HG03135 (cell line): Measurements from ENCODE around the gene CROCC.

Source experiments
- ATAC-seq: cut with Tn5 transposase; IDR thresholded peaks from one replicate; pipeline ENCODE4 v1.9.1; 2021; ENCODE audit warnings: mild to moderate bottlenecking, moderate library complexity; ENCODE audit not compliant: unreplicated experiment

The CROCC gene

DNA sequence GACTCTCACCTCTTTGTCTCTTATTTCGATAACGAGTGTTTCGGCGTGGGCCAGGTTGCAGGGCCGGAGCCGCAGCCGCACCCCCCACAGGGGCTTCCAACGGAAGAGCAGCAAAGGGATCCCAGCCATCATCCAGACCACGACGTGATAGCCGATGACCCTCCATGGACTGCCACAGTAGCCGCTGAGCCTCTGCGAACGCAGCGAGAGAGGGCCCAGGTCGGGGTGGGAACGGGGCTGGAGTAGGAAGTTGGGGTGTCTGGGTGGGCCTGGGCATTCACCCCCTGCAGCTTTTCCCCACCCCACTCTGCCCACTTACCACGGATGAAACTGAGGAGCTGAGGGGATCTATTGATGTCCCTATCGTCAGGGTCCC is 83.6 kb downstream of the CROCC start:
- no peak for ATAC-seq

DNA sequence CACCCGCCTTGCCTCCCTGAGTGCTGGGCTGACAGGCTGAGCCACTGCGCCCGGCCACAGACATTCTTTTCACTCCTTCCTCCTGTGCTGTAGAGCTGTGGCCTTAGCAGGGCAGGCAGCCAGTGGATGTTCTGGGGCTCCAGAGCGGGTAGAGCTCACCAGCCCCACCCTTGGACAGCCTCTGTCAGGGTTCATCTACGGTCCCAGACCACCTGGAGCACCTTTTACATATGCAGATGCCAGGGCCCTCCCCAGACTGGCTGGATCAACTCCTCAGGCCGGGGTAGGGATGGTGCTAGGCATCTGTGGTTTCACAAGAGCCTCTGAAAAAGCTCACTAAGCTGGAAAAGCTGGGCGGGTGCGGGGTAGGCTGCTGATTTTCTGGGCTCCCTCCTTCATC is 85.4 kb downstream of the CROCC start:
- no peak for ATAC-seq

- ATAC-seq: no peak
Observed at GRCh38 chr1:17008208-17008855, 86.6 kb downstream of the CROCC start.

DNA sequence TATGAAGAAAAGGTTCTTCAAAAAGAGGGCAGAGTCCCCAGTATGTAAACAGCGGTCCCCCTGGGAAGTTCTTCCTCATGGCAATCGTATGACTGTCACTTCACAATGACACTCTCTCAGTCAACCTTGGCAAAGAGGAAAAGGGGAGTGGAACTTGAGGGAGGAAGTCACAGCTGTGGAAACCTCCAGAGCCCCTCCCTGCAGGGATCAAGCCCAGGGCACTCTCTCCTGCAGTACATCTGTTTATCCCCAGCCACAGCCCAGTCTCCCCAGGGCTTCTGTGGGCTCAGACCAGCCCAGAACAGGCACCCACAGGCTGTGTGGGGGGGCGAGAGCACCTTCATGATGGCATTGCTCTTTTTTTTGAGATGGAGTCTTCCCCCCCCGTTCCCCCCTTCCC is 88.0 kb downstream of the CROCC start:
- no peak for ATAC-seq

DNA sequence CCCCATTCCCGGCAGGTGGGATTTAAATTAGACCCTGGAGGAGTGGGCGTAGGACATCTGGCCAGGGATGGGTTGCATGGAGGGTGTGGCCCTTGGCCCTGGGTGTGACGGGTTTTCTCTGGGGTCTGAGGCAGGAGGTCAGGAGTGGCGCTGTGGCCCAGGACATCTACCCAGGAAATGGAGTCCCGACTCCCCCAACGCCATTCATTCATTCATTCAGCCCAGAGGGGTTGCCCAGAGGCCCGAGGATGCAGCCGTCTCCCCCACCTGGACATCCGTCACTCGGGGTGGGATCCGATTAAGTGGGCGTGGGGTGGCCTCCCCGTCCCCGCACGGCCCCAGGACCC is 89.3 kb downstream of the CROCC start:
- ATAC-seq: no peak

DNA sequence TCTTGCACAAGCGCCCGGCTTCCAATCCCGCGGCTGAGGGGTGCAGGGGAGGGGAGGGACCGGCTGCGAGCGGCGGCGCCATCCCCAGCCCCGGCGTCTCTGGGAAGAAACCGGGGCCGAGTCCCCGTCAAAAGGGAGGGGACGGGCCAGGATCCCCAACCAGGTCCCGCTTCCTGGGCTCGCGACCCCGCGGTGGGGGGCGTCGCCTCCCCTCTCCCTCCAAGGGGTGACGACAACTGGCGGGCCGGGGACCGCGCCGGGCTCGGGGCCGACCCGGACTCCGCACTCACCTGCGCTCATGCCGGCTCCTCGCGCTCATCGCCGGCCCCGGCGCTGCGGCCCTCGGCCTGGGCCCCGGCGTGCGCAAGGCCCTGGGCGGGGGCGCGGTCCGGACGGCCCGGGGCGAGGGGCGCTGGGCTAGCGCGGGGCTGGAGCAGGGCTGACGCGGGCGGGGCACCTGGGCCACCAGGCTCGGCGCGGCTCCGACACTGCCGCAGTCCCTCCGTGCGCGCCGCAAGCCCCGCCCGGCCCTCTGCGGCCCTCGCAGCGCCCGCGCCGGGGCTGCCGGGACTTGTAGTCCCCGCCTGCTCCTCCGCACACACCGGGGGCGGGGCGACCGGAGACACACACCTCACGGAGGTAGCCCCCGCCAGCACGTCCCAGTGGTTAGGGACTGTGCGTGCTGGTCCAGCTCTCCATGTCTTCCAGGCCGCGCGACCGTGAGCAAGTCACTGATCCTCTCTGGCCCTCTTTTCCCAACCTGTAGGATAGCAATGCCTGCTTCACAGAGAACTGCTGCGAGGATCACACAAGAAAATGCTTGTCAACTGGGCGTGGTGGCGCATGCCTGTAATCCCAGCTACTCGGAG is 89.9 kb downstream of the CROCC start, which contains the start of gene ATP13A2:
Gene ATP13A2 (minus strand): TSS at position 490 of the 869 bp plus-strand sequence. CDS start 190 bp downstream, at position 300.
- ATAC-seq: peak; percentile 89

DNA sequence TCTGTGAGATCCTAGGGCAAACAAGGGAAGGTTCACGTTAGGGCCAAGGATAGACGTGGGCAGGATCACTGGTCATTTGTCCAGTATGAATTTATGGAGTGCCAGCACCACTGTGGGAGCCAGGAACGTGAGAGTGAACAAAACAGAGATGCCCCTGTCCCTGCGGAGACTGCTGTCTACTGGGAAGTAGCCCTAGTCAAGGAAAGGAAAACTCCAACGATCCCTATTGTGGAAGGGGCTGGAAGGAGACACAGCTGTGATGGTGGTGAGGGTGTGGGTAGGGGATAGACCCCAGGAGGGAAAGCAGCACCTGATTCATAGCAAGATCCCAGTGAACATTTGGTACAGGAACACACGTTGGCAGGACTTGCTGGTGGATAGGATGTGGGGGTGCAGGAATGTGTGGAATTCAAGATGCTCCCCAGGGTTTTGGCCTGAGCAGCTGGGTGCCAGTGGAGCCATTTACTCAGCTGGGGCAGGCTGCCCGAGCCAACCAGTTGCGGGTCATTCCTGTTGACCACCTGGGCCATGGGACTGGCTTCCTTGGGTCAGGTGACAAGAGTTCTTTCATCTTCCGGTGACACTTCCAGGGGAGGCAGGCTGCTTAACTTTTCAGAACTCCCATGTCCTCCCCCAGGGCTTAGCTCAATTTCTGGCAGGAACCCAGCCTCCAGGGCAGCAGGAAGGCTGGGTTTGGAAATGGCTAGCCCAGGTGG is 91.2 kb downstream of the CROCC start:
- no peak for ATAC-seq

- no peak for ATAC-seq
Observed at GRCh38 chr1:17013491-17014320, 92.0 kb downstream of the CROCC start.

GRCh38 chr1:17014671-17015567 is 93.2 kb downstream of the CROCC start:
- ATAC-seq: no peak

- no peak for ATAC-seq
Observed at GRCh38 chr1:17016317-17016661, 94.6 kb downstream of the CROCC start.

DNA sequence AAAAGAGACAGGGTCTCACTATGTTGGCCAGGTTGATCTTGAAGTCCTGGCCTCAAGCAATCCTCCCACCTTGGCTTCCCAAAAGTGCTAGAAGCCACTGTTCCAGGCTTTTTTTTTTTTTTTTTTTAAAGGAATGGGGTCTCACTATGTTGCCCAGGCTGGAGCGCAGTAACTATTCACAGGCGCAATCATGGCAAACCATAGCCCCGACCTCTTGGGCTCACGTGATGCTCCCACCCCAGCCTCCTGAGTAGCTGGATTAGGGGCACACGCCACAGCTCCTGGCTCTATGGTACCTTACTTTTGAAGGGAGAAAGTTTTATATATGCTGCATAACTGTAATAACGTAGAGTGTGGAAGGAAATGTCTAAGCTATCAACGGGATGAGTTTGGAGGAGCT is 95.7 kb downstream of the CROCC start:
- no peak for ATAC-seq

DNA sequence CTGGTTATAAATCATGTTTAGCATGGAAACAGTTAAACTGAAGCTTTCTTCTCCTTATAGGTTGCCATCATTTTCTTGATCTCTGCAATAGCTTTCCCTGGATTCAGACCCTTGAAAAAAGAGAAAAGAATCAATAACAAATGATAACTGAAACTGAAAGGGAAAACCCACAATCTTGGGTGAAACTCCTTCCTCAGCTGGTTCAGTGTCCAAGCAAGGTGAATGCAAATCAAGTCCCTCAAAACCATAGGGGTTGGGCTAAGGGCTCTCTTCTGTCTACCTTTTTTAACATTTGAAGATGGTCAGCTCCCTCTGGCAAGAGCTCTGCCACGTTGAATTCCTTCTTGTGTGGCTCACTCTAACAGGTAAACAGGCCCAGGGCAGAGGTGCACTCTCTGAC is 97.1 kb downstream of the CROCC start:
- no peak for ATAC-seq

- ATAC-seq: no peak
Observed at GRCh38 chr1:17020502-17020901, 98.8 kb downstream of the CROCC start.

DNA sequence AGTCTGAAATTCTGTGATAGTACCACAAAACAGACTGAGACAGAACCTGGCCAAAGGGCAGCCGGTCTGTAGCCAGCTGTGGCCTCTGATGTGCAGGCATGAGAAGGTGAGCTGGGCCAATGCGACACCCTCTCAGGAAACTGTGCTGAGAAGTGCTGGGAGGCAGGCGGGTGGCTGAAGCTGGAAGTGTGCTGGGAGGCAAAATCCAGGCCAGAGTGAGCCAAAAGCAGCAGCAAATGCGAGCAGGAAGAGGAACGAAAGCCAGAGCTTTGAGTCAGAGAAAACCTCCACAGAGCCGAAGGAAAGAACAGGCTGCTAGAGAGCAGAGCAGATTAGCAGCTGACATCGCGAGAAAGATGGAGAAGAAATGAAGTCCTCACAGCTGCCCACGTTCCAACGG is 100.2 kb downstream of the CROCC start:
- no peak for ATAC-seq
